Measurements from ENCODE around the gene HMOX2.

HMOX2 gene, protein sequence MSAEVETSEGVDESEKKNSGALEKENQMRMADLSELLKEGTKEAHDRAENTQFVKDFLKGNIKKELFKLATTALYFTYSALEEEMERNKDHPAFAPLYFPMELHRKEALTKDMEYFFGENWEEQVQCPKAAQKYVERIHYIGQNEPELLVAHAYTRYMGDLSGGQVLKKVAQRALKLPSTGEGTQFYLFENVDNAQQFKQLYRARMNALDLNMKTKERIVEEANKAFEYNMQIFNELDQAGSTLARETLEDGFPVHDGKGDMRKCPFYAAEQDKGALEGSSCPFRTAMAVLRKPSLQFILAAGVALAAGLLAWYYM

GRCh38 chr16:4475880-4476788, at the start of gene HMOX2:
Gene HMOX2, plus strand, starts transcription at chr16:4476398. Its CDS starts 29,127 bp downstream, at chr16:4505525.
- DNase-seq (ENCODE audit: low spot score): peak; percentile 86

- no peak for DNase-seq (ENCODE audit: low spot score)
These were observed 49.4 kb upstream of the HMOX2 start for GRCh38 chr16:4426722-4427372.

GRCh38 chr16:4428500-4428899, 47.7 kb upstream of the HMOX2 start:
- no peak for DNase-seq (ENCODE audit: low spot score)

GRCh38 chr16:4431023-4431422, 45.2 kb upstream of the HMOX2 start:
- no peak for DNase-seq (ENCODE audit: low spot score)

- DNase-seq (ENCODE audit: low spot score): no peak
These were observed 43.0 kb upstream of the HMOX2 start for GRCh38 chr16:4433228-4433627.

DNA sequence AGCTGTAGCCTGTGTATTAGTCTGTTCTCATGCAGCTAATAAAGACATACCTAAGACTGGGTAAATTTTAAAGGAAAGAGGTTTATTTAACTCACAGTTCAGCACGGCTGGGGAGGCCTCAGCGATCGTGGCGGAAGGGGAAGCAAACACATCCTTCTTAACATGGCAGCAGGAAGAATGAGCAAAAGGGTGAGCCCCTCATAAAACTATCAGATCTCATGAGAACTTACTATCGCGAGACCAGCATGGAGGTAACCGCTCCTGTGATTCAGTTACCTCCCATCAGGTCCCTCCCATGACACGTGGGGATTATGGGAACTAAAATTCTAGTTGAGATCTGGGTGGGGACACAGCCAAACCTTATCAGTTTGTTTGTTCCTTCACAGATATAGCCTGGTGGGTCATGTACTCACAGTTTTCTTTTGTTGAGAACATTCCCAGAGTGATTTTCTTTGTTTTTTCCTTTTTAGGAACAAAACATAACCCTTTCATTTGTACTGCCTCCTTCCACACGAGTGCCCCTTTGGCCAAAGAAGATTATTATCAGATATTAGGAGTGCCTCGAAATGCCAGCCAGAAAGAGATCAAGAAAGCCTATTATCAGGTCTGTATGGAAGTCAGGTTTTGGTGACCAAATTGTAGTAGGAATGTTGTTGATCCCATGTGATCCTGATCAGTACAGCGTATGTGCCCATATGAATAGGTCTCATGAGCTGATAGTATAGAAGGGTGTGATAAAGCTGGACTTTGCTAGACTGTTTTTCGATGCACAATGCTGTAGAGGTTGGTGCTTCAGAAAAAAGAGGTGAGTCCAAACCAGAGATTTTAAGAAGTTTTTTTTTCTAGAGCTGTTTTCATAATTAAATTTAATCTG, 42.0 kb upstream of the HMOX2 start:
- DNase-seq (ENCODE audit: low spot score): no peak

DNA sequence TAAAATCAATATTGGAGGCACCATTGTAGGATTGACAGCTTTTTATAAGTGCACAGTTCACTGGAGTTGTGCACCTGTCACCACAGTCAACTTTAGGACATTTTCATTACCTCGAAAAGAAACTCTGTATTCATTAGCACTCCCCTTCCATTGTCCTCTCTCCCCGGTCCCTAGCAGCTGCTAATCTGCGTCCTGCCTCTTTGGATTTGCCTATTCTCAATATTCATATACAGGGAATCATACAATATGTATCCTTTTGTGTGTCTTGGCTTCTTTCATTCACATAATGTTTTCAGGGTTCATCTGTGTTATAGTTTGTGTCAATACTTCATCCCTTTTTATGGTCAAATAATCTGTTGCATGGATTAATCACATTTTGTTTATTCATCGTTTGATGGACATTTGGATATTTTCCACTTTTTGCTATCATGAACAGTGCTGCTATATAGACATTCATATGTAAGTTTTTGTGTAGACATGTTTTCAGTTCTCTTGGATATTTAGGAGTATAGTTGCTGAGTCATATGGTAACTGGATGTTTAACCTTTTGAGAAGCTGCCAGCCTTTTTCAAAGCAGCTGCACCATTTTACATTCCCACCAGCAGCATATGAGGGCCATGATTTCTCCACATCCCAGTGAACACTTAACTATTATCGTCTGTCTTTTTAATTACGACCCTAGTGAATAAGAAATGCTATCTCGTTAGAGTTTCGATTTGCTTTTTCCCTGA, 40.7 kb upstream of the HMOX2 start:
- DNase-seq (ENCODE audit: low spot score): no peak

DNA sequence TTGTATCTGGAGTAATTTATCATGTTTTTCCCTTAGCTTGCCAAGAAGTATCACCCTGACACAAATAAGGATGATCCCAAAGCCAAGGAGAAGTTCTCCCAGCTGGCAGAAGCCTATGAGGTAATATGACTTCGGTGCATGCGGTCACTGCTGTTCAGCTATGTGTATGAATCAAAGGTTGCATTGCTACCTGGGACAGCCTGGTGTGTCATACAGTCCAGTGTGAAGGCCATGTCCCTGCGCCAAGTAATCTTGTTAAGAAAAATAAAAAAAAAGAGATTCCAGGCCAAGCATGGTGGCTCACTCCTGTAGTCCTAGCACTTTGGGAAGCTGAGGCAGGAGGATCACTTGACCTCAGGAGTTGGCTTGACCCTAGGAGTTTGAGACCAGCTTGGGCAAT, 38.8 kb upstream of the HMOX2 start:
- no peak for DNase-seq (ENCODE audit: low spot score)

- no peak for DNase-seq (ENCODE audit: low spot score)
These were observed 33.8 kb upstream of the HMOX2 start for GRCh38 chr16:4442371-4442770.

DNA sequence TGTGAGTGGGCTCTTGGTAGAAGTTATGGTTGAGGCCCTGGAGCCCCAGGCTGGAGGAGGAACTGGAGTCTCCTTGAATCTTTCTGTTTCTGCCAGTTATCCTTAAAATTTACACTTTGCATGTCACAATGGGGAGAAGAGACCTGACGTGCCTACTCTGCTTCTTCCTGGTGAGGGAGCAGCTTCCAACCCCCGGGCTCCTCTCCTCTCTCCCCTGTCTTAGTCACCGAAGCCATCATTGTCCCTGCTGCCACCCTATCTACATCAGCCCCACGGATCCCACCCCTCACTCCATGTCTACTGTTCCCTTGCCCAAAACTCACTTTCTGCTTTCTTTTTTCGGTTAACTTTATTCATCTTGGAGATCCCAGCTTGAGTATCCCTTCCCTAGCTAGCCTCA, 32.9 kb upstream of the HMOX2 start:
- no peak for DNase-seq (ENCODE audit: low spot score)

DNA sequence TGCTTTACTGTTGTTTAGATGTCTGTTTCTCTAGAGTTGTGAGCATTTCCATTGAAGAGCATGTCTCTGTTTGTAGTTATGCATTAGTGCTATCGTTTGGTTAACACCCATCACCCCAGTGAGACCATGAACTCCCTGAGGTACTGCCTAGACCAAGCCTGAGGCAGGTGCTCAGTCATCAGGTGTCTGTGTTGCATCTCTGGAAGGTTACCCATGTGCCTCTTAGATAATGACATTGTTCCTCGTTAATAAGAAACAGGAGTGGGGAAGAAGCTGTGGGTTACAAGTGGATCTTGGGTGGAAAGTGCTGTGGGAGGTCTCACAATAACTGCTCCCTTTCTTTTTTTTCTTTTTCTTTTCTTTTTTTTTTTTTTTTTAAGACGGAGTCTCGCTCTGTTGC, 32.2 kb upstream of the HMOX2 start:
- DNase-seq (ENCODE audit: low spot score): no peak

GRCh38 chr16:4450430-4450829, 25.8 kb upstream of the HMOX2 start:
- DNase-seq (ENCODE audit: low spot score): no peak

- DNase-seq (ENCODE audit: low spot score): no peak
These were observed 25.2 kb upstream of the HMOX2 start for GRCh38 chr16:4450931-4451519.

DNA sequence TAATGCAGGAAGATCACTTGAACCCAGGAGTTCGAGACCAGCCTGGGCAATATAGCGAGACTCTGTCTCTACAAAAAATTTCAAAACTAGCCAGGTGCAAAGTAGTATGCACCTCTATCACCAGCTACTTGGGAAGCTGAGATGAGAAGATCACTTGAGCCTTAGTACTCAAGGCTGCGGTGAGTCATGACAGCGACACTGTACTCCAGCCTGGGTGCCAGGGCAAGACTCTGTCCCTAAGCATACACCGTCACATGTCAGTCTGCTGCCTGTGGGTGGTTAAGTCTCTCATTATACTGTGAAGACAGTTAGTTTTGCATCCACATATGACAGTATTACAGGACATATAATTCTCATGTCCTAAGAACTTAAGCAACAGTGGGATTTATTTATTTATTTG, 23.5 kb upstream of the HMOX2 start:
- DNase-seq (ENCODE audit: low spot score): no peak

DNA sequence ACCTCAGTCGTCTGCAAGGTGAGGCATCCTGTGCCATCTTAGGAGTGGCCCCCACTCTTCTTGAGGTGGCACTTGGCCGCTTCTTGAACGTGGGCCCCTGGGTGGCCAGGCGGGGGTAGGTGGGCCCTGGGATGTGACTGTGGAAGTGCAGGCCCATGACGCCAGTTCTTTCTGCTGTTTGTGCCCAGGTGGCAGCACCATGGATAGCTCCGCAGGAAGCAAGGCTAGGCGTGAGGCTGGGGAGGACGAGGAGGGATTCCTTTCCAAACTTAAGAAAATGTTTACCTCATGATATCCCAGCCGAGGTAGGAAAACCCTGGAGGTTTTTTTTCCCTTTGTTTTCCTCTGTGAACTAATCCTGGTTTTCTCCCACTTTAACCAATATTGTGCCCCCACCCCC, 21.6 kb upstream of the HMOX2 start:
- no peak for DNase-seq (ENCODE audit: low spot score)

GRCh38 chr16:4455081-4455480, 21.1 kb upstream of the HMOX2 start:
- no peak for DNase-seq (ENCODE audit: low spot score)

GRCh38 chr16:4455951-4456350, 20.2 kb upstream of the HMOX2 start:
- DNase-seq (ENCODE audit: low spot score): no peak

- DNase-seq (ENCODE audit: low spot score): no peak
These were observed 15.3 kb upstream of the HMOX2 start for GRCh38 chr16:4460936-4461249.

GRCh38 chr16:4461250-4462085, 14.7 kb upstream of the HMOX2 start:
- no peak for DNase-seq (ENCODE audit: low spot score)

Measured in hematopoietic multipotent progenitor cell treated with erythropoietin and hydrocortisone succinate and interleukin-3 and kit ligand, for 17 days (in vitro differentiated cells).